Hepatocyte (in vitro differentiated cells): ENCODE data around the gene TMPRSS11F.

Experiments used
- EZH2 ChIP-seq: fragments of 200-600 bp; sonication (generic); IDR thresholded peaks from 2 replicates; pipeline ENCODE4 v1.6.1; 2016; ENCODE audit warnings: antibody characterized with exemption, mild to moderate bottlenecking, borderline replicate concordance
- TF ChIP-seq, protein P1 (sequence below): fragments of 200-600 bp; sonication (generic); IDR thresholded peaks from 2 replicates; pipeline ENCODE4 v1.5.1; 2016; ENCODE audit warnings: antibody characterized with exemption, mild to moderate bottlenecking; ENCODE audit not compliant: poor library complexity

DNA sequence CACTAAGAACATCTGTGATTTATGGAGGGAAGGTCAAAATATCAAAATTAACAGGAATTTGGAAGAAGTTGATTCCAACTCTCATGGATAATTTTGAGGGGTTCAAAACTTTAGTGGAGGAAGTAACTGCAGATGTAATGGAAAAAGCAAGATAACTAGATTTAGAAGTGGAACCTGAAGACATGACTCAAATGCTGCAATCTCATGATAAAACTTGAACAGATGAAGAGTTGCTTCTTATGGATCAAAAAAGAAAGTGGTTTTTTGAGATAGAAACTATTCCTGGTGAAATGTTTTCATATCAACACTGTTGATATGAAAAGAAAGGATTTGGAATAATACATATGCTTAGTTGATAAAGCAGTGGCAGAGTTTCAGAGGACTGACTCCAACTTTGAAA, 9.7 kb downstream of the TMPRSS11F start:
- TF ChIP-seq, protein P1, sequence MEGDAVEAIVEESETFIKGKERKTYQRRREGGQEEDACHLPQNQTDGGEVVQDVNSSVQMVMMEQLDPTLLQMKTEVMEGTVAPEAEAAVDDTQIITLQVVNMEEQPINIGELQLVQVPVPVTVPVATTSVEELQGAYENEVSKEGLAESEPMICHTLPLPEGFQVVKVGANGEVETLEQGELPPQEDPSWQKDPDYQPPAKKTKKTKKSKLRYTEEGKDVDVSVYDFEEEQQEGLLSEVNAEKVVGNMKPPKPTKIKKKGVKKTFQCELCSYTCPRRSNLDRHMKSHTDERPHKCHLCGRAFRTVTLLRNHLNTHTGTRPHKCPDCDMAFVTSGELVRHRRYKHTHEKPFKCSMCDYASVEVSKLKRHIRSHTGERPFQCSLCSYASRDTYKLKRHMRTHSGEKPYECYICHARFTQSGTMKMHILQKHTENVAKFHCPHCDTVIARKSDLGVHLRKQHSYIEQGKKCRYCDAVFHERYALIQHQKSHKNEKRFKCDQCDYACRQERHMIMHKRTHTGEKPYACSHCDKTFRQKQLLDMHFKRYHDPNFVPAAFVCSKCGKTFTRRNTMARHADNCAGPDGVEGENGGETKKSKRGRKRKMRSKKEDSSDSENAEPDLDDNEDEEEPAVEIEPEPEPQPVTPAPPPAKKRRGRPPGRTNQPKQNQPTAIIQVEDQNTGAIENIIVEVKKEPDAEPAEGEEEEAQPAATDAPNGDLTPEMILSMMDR, result no peak
- TF ChIP-seq EZH2, result no peak
